SK-N-MC (cell line): Measurements from ENCODE around the gene SLC25A11.

Experiments used
- EZH2 ChIP-seq: fragments of 200-600 bp; sonication (generic); IDR thresholded peaks from one replicate; pipeline ENCODE4 v1.6.1; 2017; ENCODE audit warnings: antibody characterized with exemption
- POLR2AphosphoS5 ChIP-seq: IDR thresholded peaks from 2 replicates; pipeline ENCODE4 v1.6.1; 2012; ENCODE audit warnings: mild to moderate bottlenecking, low read depth, low read length, borderline replicate concordance

DNA sequence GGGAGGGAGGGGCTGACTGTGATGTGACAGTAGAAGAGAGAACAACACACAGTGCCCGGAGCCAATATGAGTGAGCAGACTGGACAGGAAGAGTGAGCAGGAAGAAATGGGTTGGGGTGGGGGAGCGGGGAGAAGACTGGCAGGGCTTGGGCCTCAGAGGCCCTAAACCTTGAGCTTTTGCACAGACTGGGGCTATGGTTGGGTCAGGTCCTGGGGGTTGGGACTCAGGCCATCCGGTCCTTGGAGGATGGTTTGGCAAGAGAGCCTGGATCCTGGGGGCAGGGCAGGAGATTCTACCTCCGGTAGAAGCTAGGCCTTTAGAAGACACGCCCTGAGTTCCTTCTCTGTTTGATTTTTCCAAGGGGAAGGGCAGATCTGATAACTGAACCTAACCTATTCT lies 46.6 kb upstream of the SLC25A11 start:
- TF ChIP-seq EZH2 (no peak), POLR2AphosphoS5 (no peak)
